ENCODE measurements around the gene OR10K2.
"Not testable (repeated sequence)": the region's sequence is repeated elsewhere in the genome, so short reads cannot be mapped to it uniquely, and the experiment has no call there.

Gene OR10K2

GRCh38 chr1:158426137-158426536 lies at the start of gene OR10K2:
Gene OR10K2, minus strand, starts transcription at chr1:158426237. Its CDS starts 5,371 bp downstream, at chr1:158420866.
- no peak for DNase-seq

GRCh38 chr1:158471920-158472319 lies 45.9 kb upstream of the OR10K2 start, which contains the start of gene OR10R2:
Gene OR10R2, plus strand, starts transcription at chr1:158472220. Its CDS starts 106 bp downstream, at chr1:158472326.
- no peak for DNase-seq

- no peak for DNase-seq
These were observed 35.5 kb upstream of the OR10K2 start, which contains the start of gene OR10K1 for GRCh38 chr1:158461534-158461933. Gene OR10K1, plus strand, starts transcription at chr1:158461834. Its CDS starts 3,728 bp downstream, at chr1:158465562.

- no peak for DNase-seq
These were observed 32.2 kb upstream of the OR10K2 start for GRCh38 chr1:158458263-158458662.

- DNase-seq: no peak
These were observed 31.2 kb upstream of the OR10K2 start for GRCh38 chr1:158457246-158457645.

GRCh38 chr1:158454537-158454936 lies 28.5 kb upstream of the OR10K2 start:
- no peak for DNase-seq

GRCh38 chr1:158445376-158445775 lies 19.3 kb upstream of the OR10K2 start:
- DNase-seq: no peak

- no peak for DNase-seq
These were observed 8.7 kb upstream of the OR10K2 start for GRCh38 chr1:158434741-158435140.

GRCh38 chr1:158430163-158430562 lies 4.1 kb upstream of the OR10K2 start:
- DNase-seq: not testable (repeated sequence)

- DNase-seq: no peak
These were observed 1.0 kb downstream of the OR10K2 start for GRCh38 chr1:158425027-158425426.

- DNase-seq: no peak
These were observed 3.8 kb downstream of the OR10K2 start for GRCh38 chr1:158422212-158422611.

- DNase-seq: no peak
These were observed 8.5 kb downstream of the OR10K2 start for GRCh38 chr1:158417586-158417985.

GRCh38 chr1:158414651-158415345 lies 11.2 kb downstream of the OR10K2 start:
- no peak for DNase-seq

- no peak for DNase-seq
These were observed 18.9 kb downstream of the OR10K2 start for GRCh38 chr1:158407092-158407491.

- no peak for DNase-seq
These were observed 25.2 kb downstream of the OR10K2 start for GRCh38 chr1:158400871-158401270.

- DNase-seq: no peak
These were observed 27.1 kb downstream of the OR10K2 start, which contains the start of gene OR10T2 for GRCh38 chr1:158398818-158399514. Gene OR10T2, minus strand, starts transcription at chr1:158399466. Its CDS starts 0 bp downstream, at chr1:158399466.

GRCh38 chr1:158396646-158397045 lies 29.4 kb downstream of the OR10K2 start:
- no peak for DNase-seq

- no peak for DNase-seq
These were observed 32.6 kb downstream of the OR10K2 start for GRCh38 chr1:158393476-158393875.

GRCh38 chr1:158391099-158391498 lies 34.9 kb downstream of the OR10K2 start:
- DNase-seq: no peak

GRCh38 chr1:158390331-158390730 lies 35.7 kb downstream of the OR10K2 start:
- no peak for DNase-seq

- no peak for DNase-seq
These were observed 51.2 kb downstream of the OR10K2 start for GRCh38 chr1:158374860-158375259.

- not testable (repeated sequence) for DNase-seq
These were observed 51.9 kb downstream of the OR10K2 start for GRCh38 chr1:158374101-158374500.

- DNase-seq: no peak
These were observed 54.7 kb downstream of the OR10K2 start for GRCh38 chr1:158371188-158371953.
